CD14-positive monocyte (primary cell): ENCODE measurements around the gene NTN5. TPM values are rescaled to one million over a fixed set of nuclear protein-coding genes. Genes with fewer than 3 reads are reported as not detected.

ENCODE experiments used
- DNase-seq, 3 donors: peaks; one replicate each; pipeline ENCODE4 v3.0.0-alpha.2; 2011 to 2022
- H2AFZ ChIP-seq: 2 replicates; pipeline ENCODE4 v1.6.0; 2012; ENCODE audit warnings: mild to moderate bottlenecking, low read depth, low read length, inconsistent platforms; ENCODE audit not compliant: insufficient read depth, poor library complexity, severe bottlenecking
- H3K27ac ChIP-seq, 2 donors: 1 replicate in 1 of 2; 2 replicates in 1 of 2; pipeline ENCODE4 v1.5.1; 2012 to 2013; ENCODE audit warnings: low read length in 2 of 2, control low read depth in 1 of 2, inconsistent platforms in 1 of 2, low read depth in 1 of 2, mild to moderate bottlenecking in 1 of 2
- H3K27me3 ChIP-seq, 2 donors: one replicate each; pipeline versions ENCODE4 v1.6.0 to v1.6.1; 2011 to 2013; ENCODE audit warnings: low read length in 2 of 2; ENCODE audit not compliant: control insufficient read depth in 2 of 2, insufficient read depth in 2 of 2
- H3K36me3 ChIP-seq, 2 donors: replicated peaks in 1 of 2; 1 replicate in 1 of 2; 2 replicates in 1 of 2; pipeline versions ENCODE4 v1.5.1 to v1.6.1; 2012 to 2013; ENCODE audit warnings: low read length in 2 of 2, control low read depth in 1 of 2, inconsistent platforms in 1 of 2, mild to moderate bottlenecking in 1 of 2; ENCODE audit not compliant: insufficient read depth in 2 of 2, control insufficient read depth in 1 of 2
- H3K4me1 ChIP-seq, 2 donors: 1 replicate in 1 of 2; 2 replicates in 1 of 2; pipeline versions ENCODE4 v1.5.1 to v1.6.1; 2012 to 2013; ENCODE audit warnings: low read length in 2 of 2, control low read depth in 1 of 2, inconsistent platforms in 1 of 2, mild to moderate bottlenecking in 1 of 2, moderate library complexity in 1 of 2; ENCODE audit not compliant: insufficient read depth in 2 of 2, control insufficient read depth in 1 of 2
- H3K4me2 ChIP-seq: replicated peaks from 2 replicates; pipeline ENCODE3; 2012; ENCODE audit warnings: low read length, moderate library complexity, mild to moderate bottlenecking; ENCODE audit not compliant: poor library complexity, severe bottlenecking; ENCODE audit errors: extremely low read depth
- H3K4me3 ChIP-seq, 3 experiments: fragments of 200-600 bp in 1 of 3; sonication (generic) in 1 of 3; replicated peaks in 1 of 3; 1 replicate in 2 of 3; 2 replicates in 1 of 3; pipeline ENCODE4 v1.5.1; 2011 to 2013; ENCODE audit warnings: low read length in 3 of 3, mild to moderate bottlenecking in 3 of 3, control low read depth in 2 of 3, low read depth in 2 of 3, inconsistent platforms in 1 of 3, moderate library complexity in 1 of 3
- H3K79me2 ChIP-seq: 2 replicates; pipeline ENCODE4 v1.6.0; 2012; ENCODE audit warnings: mild to moderate bottlenecking, control low read depth, inconsistent platforms, low read length, moderate library complexity; ENCODE audit not compliant: insufficient read depth
- H3K9ac ChIP-seq: 2 replicates; pipeline ENCODE4 v1.6.0; 2017; ENCODE audit warnings: low read length, mild to moderate bottlenecking; ENCODE audit not compliant: insufficient read depth, poor library complexity, severe bottlenecking
- H3K9me3 ChIP-seq, 2 donors: replicated peaks in 1 of 2; 1 replicate in 1 of 2; 2 replicates in 1 of 2; pipeline versions ENCODE4 v1.5.1 to v1.6.1; 2012 to 2013; ENCODE audit warnings: low read length in 2 of 2, control low read depth in 1 of 2; ENCODE audit not compliant: control insufficient read depth in 1 of 2, insufficient read depth in 1 of 2
- H4K20me1 ChIP-seq: 2 replicates; pipeline ENCODE4 v1.6.0; 2012; ENCODE audit warnings: mild to moderate bottlenecking, low read length, control low read depth, moderate library complexity; ENCODE audit not compliant: insufficient read depth
- H3K27ac Mint-ChIP-seq, 7 donors: one replicate each; pipeline ENCODE4 v1.8.0; 2020; ENCODE audit warnings: mild to moderate bottlenecking in 7 of 7, mixed read lengths in 7 of 7, moderate library complexity in 6 of 7, inconsistent platforms in 2 of 7
- H3K27me3 Mint-ChIP-seq, 3 donors: one replicate each; pipeline ENCODE4 v1.8.0; 2021 to 2022; ENCODE audit warnings: low read depth in 3 of 3, mild to moderate bottlenecking in 3 of 3, mixed read lengths in 3 of 3, moderate library complexity in 3 of 3, inconsistent platforms in 1 of 3
- H3K36me3 Mint-ChIP-seq, 2 donors: one replicate each; pipeline ENCODE4 v1.8.0; 2020; ENCODE audit warnings: mixed read lengths in 2 of 2, inconsistent platforms in 1 of 2, mild to moderate bottlenecking in 1 of 2
- H3K4me1 Mint-ChIP-seq: one replicate; pipeline ENCODE4 v1.8.0; 2020; ENCODE audit warnings: mild to moderate bottlenecking, mixed read lengths
- H3K4me3 Mint-ChIP-seq, 2 donors: one replicate each; pipeline ENCODE4 v1.8.0; 2020; ENCODE audit warnings: mild to moderate bottlenecking in 2 of 2, mixed read lengths in 2 of 2, moderate library complexity in 1 of 2
- H3K9me3 Mint-ChIP-seq, 7 donors: one replicate each; pipeline ENCODE4 v1.8.0; 2020 to 2022; ENCODE audit warnings: mixed read lengths in 7 of 7, mild to moderate bottlenecking in 6 of 7, moderate library complexity in 6 of 7, inconsistent platforms in 2 of 7
- CTCF ChIP-seq: fragments of 200-600 bp; IDR thresholded peaks from one replicate; pipeline ENCODE4 v1.8.0; 2022; ENCODE audit warnings: antibody characterized with exemption, mild to moderate bottlenecking
- WGBS: methylation state at CpG from one replicate; pipeline ENCODE4 v1.1.5; 2013; ENCODE audit warnings: missing lambda C conversion rate; ENCODE audit not compliant: insufficient coverage; 5-methylcytosine and 5-hydroxymethylcytosine counted together
- intact Hi-C, 2 donors: fragments of 100-400 bp; cut with micrococcal nuclease; formaldehyde crosslinking; loops; one replicate each; pipeline versions ENCODE4 v1.15.0 to v1.15.1; 2023
- polyA plus RNA-seq, 3 donors: library from polyadenylated mRNA; depleted of rRNA in 1 of 3; unstranded in 2 of 3; stranded (reverse) in 1 of 3; fragments of 300-500 nt in 2 of 3; fragments of >200 nt in 1 of 3; fragmentation: Illumina TruSeq in 2 of 3; gene quantifications; 1 replicate in 2 of 3; 2 replicates in 1 of 3; pipeline ENCODE4 v1.2.3, GENCODE V29; 2012 to 2021

The NTN5 gene
- polyA plus RNA-seq, 3 donors: 0.44 TPM; not detected in 2

GRCh38 chr19:48669903-48670668 is 2.7 kb downstream of the NTN5 start:
- Mint-ChIP-seq H3K9me3 (peaks cover 0 to 7% (median 6%) of the 10 kb centered on the region in 7 donors), H3K4me3 (peak overlapping the region in 1 of 2 donors; percentile 26)

GRCh38 chr19:48668761-48669160 is 4.1 kb downstream of the NTN5 start:
- peaks cover 0 to under 1% (median 0%) of the 10 kb centered on the region in 3 donors for H3K27me3 Mint-ChIP-seq
- H3K4me1 Mint-ChIP-seq: no peaks in the 10 kb centered on the region
- WGBS: 92% methylated on average over 1 of the region's 2 CpGs
- Histone ChIP-seq H3K4me2 (no peak overlapping the region), H2AFZ (no peak overlapping the region), H3K27ac (no peak overlapping the region), H3K4me3 (no peak overlapping the region), H4K20me1 (no peaks in the 10 kb centered on the region), H3K79me2 (no peaks in the 10 kb centered on the region), H3K4me1 (no peaks in the 10 kb centered on the region), H3K9me3 (no peaks in the 10 kb centered on the region), H3K36me3 (no peaks in the 10 kb centered on the region), H3K27me3 (no peaks in the 10 kb centered on the region), H3K9ac (no peak overlapping the region)
- intact Hi-C loops: no loop called here
- peaks cover 0 to 7% (median 6%) of the 10 kb centered on the region in 7 donors for H3K9me3 Mint-ChIP-seq
- no peak for TF ChIP-seq CTCF
- H3K36me3 Mint-ChIP-seq: no peaks in the 10 kb centered on the region
- no peak for DNase-seq
- no peak overlapping the region for H3K27ac Mint-ChIP-seq
- H3K4me3 Mint-ChIP-seq: no peak overlapping the region

More at GRCh38 chr19:48669903-48670668, 2.7 kb downstream of the NTN5 start:
- H3K79me2 ChIP-seq: no peaks in the 10 kb centered on the region
- no peak for TF ChIP-seq CTCF
- H4K20me1 ChIP-seq: no peaks in the 10 kb centered on the region
- no peak overlapping the region for H3K4me3 ChIP-seq
- WGBS: 97% methylated on average over 26 of the region's 26 CpGs
- peaks cover 0 to 4% of the 10 kb centered on the region in 2 donors for H3K4me1 ChIP-seq
- no peak overlapping the region for H2AFZ ChIP-seq
- H3K4me2 ChIP-seq: no peak overlapping the region
- H3K27ac ChIP-seq: no peak overlapping the region
- Mint-ChIP-seq H3K27me3 (peaks cover 0 to 3% (median 3%) of the 10 kb centered on the region in 3 donors), H3K36me3 (no peaks in the 10 kb centered on the region), H3K4me1 (peaks cover 4% of the 10 kb centered on the region), H3K27ac (peak overlapping the region in 1 of 7 donors; percentile 1)
- intact Hi-C loops: no loop called here
- no peaks in the 10 kb centered on the region for H3K9me3 ChIP-seq
- H3K27me3 ChIP-seq: no peaks in the 10 kb centered on the region
- no peak for DNase-seq
- H3K36me3 ChIP-seq: no peaks in the 10 kb centered on the region
- no peak overlapping the region for H3K9ac ChIP-seq
